NCI-H1694 treated with DMSO at 0.1 percent for 48 hours (cell line): ENCODE data around the gene ZMIZ1.
A peak's percentile ranks its signal among the peaks of the same experiment; 100 is the strongest.

Experiments
- DNase-seq: peaks from one replicate; lab custom pipeline; 2025; lab: John Stamatoyannopoulos, UW

Gene ZMIZ1

GRCh38 chr10:79065091-79065551 lies 3.6 kb upstream of the ZMIZ1 start:
- DNase-seq: no peak

GRCh38 chr10:79065853-79066252 lies 2.9 kb upstream of the ZMIZ1 start:
- no peak for DNase-seq

- DNase-seq: peak; percentile 43
These were observed 2.1 kb upstream of the ZMIZ1 start for GRCh38 chr10:79066411-79067240.

- DNase-seq: peak; percentile 56
These were observed 1.2 kb upstream of the ZMIZ1 start for GRCh38 chr10:79067241-79068202.

GRCh38 chr10:79068203-79068561 lies 584 bp upstream of the ZMIZ1 start:
- no peak for DNase-seq

- no peak for DNase-seq
These were observed 737 bp downstream of the ZMIZ1 start for GRCh38 chr10:79069325-79070080.

- no peak for DNase-seq
These were observed 1.4 kb downstream of the ZMIZ1 start for GRCh38 chr10:79070081-79070605.

- DNase-seq: peak; percentile 28
These were observed 2.0 kb downstream of the ZMIZ1 start for GRCh38 chr10:79070606-79071395.

- no peak for DNase-seq
These were observed 2.7 kb downstream of the ZMIZ1 start for GRCh38 chr10:79071396-79071923.

GRCh38 chr10:79072041-79072441 lies 3.3 kb downstream of the ZMIZ1 start:
- no peak for DNase-seq

- DNase-seq: no peak
These were observed 4.4 kb downstream of the ZMIZ1 start for GRCh38 chr10:79072994-79073645.

GRCh38 chr10:79073784-79074432 lies 5.1 kb downstream of the ZMIZ1 start:
- no peak for DNase-seq

- DNase-seq: no peak
These were observed 6.0 kb downstream of the ZMIZ1 start for GRCh38 chr10:79074732-79075131.

- DNase-seq: no peak
These were observed 6.7 kb downstream of the ZMIZ1 start for GRCh38 chr10:79075418-79075817.

GRCh38 chr10:79077488-79078173 lies 8.9 kb downstream of the ZMIZ1 start:
- no peak for DNase-seq

GRCh38 chr10:79078367-79079053 lies 9.7 kb downstream of the ZMIZ1 start:
- no peak for DNase-seq

GRCh38 chr10:79079054-79079397 lies 10.3 kb downstream of the ZMIZ1 start:
- DNase-seq: no peak

GRCh38 chr10:79079490-79080355 lies 11.0 kb downstream of the ZMIZ1 start:
- no peak for DNase-seq
